IPS-11a (cell line): ENCODE results near the gene PIEZO2.

Source experiments
- H3K4me3 ChIP-seq: one replicate; pipeline ENCODE4 v1.5.1; 2013; ENCODE audit warnings: low read depth, low read length, control low read depth

Gene PIEZO2

DNA sequence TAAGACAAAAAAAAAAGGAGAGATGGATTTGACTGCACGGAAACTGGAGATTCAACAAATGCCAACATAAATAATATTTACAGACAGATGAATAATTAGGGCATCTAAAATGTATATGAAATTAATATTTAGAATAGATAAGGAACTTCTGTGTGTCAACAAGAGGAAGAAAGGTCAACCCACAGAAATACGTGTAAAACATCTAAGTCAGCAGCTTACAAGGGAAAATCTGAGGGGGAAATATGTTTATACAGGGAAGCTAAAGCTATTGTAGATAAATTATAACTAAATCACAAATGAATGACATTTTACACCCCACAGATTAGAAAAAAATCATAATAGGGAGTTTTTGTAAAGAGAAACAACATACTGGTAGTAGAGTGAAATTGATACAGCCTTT is 159.9 kb downstream of the PIEZO2 start:
- no peak overlapping the region for H3K4me3 ChIP-seq

DNA sequence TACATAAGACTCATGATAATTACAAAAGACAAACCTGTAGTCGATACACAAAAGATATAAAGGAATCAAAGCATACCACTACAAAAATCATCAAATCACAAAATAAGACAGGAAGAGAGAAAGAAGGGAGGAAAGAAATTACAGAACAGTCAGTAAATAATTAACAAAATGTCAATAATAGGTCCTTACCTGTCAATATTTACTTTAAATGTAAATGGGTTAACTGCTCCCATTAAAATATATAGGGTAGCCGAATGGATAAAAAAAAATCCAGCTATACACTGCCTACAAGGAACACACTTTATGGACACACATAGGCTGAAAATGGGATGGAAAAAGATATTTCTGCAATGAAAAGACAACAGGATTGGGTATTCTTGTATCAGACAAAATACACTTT is 163.7 kb downstream of the PIEZO2 start:
- no peak overlapping the region for H3K4me3 ChIP-seq

DNA sequence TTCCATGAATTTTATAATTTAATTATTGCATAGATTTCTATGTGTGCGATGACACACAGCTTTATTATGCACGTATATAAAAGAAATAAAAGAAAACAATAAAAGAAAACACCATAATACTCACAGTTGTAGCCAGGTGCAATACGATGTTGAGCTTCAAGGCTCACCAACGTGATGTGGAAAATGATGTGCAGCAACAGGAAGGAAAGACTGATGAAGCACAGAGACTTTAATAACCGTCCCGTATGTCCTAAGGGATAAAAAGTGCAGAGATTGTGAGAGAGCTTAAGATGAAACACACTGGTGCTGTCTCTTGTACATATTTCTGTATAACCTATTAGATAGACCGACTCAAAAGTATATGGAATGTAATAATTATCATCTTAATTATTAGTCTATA is 170.0 kb downstream of the PIEZO2 start:
- H3K4me3 ChIP-seq: no peak overlapping the region

DNA sequence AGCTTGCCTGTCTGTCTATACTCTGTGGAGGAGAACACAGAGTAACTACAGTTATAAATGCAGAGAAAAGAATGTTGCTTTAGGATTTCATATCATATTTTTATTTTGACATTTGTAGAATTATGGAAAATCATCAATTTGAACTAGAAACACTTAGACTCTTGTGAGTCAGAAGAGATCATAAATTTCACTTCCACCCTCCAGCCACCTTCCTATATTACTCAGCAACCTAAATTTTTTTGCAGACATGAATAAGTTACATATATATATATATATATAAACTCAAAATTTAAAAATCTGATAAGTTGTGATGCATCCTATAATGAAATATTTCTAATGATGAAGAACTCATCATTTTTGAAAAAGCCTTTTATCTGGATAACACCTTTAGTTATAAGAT is 172.3 kb downstream of the PIEZO2 start:
- H3K4me3 ChIP-seq: no peak overlapping the region

DNA sequence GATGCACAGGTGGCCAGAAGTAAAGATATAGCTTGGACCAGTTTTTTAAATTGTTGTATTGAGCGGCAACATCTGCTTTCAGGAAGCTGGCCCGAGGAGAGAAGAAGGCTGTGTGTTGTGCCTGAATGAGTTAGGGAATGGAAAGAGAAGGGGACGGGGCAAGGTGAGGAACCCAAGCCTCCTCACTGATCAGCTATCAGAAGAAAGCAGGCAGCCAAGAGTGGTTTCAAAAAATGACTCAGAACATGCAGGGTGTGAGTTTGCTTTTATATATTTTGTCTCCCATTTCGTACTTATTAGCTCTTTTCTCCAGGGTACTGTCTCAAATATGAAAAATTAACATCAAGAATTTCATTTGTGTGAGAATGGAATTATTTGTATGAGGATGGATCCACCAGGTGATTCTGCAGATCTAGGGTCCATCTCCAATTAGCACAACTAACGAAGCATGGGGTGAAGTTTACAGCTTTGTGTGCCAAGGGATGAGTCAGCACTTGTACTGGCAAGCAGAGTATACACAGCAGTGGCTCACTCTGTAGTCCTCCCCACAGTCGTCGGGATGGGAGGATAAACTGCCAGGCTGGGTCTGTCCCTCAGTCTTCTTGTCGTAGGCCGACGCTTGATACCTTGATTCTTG is 175.7 kb downstream of the PIEZO2 start:
- H3K4me3 ChIP-seq: no peak overlapping the region

DNA sequence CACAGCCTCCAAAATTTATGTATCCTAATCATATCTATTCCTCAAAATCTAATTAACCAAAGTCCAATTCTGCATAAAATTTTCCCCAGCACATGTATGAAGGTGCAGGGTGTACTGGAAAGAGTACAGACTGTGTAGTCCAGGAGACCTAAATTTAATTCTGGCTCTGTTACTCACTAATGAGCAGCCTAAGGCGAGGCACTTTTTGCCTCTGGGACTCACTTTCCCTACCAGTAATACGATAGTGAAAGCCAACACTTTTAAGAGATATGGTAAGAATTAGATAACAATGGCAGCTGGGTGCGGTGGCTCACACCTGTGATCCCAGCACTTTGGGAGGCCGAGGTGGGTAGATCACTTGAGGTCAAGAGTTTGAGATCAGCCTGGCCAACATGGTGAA is 177.7 kb downstream of the PIEZO2 start:
- H3K4me3 ChIP-seq: no peak overlapping the region

DNA sequence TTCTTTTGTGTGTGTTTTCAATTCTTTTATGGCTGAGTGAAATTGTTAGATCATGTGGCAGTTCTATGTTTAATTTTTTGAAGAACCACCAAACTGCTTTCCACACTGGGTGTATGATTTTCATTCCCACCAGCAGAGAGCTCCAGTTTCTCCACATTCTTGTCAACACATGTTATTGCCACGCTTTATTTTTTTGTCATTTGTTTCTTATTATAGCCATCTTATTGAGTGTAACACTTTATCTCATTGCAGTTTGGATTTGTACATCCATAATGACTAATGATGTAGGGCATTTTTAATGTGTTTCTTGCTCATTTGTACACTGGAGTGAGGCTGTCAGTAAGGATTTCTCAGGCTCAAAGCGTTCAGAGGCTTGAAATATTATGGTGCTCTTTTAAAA is 184.2 kb downstream of the PIEZO2 start:
- H3K4me3 ChIP-seq: no peak overlapping the region

DNA sequence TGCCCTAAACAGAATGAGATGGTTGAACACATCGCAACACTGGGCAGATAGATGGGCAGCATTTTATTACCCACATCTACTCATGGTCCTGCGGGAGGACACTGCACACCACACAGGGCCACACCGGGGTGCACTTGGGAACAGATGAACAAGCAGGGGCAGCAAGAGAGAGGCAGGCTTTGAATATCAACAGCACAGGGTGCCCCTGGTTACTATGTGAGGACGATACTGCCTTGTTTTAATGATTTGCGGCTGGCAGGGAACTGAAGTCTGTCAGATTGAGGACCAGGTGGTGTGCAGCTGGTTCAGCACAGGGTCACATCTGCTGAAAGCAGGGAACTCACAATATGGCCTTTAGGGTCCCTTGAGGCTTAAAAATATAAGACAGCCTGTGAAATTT is 195.7 kb downstream of the PIEZO2 start:
- no peak overlapping the region for H3K4me3 ChIP-seq

DNA sequence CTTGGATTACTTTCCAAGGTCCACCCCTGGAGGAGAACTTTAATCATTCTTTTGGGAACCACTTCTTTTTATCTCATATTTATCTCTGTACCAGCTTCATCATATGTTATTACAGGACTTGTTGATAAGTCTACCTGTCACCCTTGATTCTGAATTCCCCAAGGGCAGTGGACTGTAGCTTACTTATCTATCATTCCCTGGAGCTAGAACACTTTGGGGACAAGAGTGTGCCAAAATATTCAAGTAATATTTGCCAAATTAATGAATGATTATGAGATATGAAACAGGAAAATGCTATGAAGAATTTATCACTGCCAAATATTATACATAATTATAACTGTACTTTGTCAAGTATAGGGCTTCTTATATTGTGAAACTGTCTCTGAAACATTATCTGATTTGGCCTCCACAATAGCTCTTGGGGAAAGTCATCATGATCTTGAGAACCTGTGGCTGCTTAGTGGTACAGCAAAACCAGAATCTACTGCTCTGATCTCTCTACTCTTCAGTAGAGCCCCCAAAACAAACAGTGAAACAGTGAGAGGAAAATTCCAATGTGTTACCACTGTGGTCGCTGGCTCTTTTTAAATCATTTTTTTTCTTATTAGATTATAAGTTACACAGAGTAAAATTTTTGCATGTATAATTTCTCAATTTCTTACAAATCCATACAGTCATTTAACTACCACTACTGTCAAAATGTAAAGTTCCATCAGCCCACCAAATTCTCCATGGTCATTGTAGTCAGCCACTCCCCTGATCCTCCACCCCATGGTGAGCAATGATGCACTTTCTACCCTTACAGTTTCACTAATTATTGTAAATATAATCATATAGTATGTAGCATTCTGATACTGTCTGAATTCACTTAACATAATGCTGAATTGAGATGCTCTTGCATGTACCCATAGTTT is 197.5 kb downstream of the PIEZO2 start:
- H3K4me3 ChIP-seq: no peak overlapping the region

DNA sequence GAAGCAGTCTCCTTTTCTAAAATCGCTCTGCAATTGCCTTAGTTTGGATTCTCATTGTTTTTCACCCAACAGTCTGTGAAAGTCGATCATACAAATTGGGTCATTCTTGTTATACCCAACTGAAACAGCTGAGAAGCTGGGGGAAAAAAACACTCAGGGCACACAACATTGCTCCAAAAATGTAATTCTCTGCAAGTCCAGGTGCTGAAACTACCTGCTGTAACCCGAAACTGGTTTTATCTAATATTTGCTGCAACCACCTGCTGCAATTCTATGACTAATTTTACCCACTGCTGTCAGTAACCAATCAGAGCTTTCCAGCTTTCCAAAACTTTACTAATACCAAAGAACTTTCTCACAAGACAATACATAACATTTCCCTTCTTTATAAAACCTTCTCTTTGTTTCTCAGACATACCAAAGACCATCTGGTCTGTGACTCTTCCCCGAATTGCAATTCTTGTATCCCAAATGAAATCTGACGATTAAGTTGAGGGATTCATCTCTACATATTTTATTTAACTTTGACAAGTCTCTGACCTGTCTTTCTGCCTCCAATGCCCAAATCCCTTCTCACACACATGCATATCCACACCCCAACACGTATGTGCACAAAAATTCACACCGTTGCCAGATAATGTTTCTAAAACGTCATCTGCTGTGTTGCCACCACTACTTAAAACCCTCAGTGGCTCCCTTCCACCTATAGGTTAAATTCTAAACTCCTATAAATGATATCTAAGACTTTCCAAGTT is 198.3 kb downstream of the PIEZO2 start:
- no peak overlapping the region for H3K4me3 ChIP-seq

DNA sequence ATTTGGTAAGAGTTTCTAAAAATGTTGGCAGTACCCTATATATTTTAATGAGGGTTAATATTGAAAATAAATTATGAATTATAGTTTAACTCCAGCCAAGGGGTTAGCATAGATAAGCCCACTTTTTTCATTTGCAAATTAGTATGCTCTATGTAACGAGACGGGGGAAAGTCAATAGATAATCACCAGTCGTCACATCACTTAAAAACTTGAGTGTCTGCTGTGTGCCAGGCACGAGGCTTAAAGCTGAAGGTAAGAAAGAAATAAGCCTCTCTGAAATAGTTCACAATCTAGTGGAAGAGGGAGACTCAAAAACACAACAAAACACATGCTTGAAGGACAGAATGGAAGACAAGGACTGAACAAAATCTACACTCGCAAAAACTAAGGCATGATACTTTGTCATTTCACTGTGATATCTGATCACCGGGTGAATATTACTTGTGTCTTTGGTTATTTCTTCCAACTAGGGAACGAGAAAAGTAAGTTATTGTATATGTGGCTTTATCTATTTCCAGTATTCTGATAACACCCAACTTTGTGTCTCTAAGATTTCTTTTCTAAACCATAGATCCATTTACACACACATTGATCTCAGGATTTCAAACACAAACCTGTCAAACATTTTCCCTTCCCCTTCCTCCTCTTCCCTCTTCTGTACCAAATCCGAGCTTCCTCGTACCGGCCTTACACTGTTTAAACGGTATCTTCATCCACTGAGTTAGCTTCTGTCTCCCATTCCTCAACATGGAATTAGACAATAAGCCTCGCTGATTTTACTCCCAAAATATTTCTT is 199.1 kb downstream of the PIEZO2 start:
- H3K4me3 ChIP-seq: no peak overlapping the region

DNA sequence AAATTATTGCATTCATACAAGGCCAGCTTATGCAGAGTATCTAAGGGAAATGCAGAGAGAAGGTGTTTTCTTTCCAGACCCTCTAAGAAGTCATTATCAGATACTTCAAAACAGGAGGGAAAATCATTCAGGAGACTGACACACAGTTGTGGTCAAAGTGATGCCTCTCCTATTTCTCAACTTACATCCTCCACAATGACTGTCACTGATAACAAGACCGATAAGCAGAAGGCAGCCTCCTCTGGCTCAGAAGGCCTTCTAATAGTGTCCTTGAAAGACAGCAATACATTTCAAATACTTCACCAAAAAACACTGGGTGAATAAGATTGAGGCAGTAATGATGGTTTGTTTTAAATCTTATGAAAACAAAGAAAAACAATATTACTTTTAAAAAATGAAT is 199.7 kb downstream of the PIEZO2 start:
- no peak overlapping the region for H3K4me3 ChIP-seq

DNA sequence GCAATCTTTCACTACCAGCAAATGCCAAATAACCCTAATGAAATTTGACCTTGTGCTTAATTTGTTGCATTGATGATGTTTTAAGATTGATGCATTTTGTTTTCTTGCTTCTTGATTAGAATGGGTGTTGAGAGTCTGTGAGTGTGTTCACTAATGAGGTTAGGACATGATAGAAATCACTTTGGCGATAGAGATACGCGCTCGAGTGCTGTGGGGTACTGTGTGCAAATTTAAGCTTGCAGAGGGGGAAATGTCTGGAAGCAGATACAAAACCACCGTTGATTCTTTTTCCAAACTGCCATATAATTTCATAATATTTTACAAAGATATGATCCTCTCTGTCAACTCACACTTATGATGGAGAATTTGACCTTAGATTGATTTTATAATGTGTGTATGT is 200.9 kb downstream of the PIEZO2 start:
- no peak overlapping the region for H3K4me3 ChIP-seq

DNA sequence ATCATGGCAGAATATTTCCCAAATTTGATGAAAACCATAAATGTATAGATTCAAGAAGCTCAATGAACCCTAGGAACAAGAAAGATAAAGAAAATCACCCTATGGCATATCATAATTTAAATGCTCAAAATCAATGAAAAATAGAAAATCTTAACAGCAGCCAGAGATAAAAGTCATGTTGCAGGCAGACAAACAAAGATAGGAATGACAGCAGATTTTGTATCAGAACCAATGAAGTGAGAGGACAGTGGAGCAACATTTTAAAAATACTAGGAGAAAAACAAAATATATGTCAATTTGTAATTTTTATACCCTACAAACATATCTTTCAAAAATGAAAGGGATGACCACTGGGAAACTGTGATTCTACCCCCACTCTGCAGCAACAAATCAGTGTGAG is 203.3 kb downstream of the PIEZO2 start:
- H3K4me3 ChIP-seq: no peak overlapping the region

DNA sequence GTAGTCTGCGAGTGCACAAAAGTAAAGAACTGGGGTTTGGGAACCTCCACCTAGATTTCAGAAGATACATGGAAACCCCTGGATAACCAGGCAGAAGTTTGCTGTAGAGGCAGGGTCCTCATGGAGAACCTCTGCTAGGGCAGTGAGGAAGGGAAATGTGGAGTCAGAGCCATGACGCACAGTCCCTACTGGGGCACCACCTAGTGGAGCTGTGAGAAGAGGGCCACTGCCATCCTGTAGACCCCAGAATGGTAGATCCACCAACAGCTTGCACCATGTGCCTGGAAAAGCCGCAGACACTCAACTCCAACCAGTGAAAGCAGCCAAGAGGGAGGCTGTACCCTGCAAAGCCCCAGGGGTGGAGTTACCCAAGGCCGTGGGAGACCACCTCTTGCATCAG is 206.4 kb downstream of the PIEZO2 start:
- no peak overlapping the region for H3K4me3 ChIP-seq

DNA sequence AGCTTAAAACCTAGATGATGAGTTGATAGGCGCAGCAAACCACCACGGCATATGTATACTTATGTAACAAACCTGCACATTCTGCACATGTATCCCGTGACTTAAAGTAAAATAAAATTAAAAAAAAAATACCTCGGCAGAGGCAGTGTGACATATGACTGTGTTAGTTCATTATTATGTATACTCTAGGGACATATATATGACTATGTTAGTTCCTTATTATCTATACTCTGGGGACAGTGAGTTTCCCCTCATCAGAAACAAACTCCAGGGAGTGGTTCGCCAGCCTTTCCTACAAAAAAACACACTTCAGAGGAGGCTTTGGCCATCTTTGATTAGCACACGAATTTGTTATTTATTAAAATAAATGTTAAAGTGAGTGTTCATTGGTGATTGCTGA is 209.5 kb downstream of the PIEZO2 start:
- no peak overlapping the region for H3K4me3 ChIP-seq

DNA sequence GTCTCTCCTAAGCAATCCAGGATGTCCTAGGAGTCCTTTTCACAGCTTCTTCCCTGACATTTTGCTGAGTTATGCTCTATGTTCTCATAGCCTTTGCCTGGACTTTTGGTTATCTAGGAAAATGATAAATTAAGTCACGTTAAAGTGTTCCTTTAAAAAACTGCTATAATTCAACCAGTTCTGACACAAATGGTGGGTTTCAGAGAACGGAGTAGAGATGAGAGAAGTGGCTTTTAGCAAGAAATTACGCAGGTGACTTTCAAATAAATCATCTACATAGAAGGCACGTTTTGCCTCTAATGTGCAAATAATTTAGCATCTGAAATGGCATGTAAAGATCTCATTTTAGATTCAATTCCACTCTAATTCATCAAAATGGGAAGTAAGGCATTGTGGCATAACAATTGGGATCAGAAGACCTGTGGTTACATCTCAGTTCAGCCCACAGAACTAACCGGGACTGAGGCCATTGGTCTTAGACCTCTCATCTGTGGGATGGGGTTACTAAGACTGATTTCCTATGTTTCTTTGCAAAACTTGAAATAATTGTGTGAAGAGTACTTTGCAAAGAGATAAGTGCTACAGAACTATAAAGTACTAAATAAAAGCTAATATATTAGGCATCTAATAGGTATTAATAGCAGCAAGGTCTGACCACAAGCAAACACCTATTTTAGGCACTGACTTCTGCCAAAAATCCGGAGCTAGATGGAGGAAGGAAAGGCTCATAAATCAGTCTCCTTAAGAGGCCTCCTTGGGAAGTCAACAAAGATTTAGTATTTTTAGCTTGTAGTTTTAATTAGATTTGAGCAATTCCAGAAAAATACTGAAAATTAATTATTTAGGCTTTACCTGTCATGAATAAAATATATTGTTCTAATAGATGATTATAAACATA is 211.4 kb downstream of the PIEZO2 start:
- H3K4me3 ChIP-seq: no peak overlapping the region

DNA sequence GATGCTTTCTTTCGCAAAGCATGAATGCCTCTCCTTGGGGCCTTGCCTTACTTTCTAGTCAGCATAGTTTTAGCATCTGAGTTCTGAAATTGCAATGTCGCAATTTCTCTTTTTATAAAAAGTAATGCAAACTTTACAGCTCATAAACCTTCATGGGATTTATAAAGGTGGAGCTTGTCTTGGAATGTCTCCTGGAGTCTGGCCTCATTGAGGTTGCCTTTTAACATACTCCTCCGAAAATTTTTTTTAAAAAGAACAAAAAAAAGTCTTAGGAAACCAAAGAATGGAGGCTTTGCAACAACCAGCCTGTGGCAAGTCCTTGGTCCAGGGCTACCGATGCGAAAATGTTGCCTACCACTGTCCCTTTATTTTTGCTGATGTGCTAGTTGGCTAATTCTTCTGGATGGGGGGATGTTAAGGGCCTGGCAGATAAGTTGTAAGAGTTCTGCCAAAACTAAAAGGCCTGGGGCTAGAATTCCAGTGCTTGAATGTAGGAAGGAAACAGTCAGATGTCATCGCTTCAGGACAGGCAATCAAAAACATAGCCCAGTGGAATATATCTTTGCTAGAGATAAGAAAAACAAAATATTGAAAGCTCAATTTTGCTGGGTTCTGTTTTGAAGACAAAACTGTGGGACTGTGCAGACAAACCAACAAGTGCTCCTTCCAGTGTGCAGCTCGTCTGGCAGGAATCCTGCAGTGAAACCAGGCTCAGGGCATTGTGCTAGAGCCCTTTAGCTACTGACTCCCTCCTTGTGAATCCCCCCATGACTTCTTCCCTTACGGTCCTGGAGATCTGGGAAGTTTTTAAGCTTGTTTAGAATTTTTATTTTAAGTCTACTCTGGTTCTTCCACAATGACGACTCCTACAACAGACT is 213.0 kb downstream of the PIEZO2 start:
- H3K4me3 ChIP-seq: no peak overlapping the region

DNA sequence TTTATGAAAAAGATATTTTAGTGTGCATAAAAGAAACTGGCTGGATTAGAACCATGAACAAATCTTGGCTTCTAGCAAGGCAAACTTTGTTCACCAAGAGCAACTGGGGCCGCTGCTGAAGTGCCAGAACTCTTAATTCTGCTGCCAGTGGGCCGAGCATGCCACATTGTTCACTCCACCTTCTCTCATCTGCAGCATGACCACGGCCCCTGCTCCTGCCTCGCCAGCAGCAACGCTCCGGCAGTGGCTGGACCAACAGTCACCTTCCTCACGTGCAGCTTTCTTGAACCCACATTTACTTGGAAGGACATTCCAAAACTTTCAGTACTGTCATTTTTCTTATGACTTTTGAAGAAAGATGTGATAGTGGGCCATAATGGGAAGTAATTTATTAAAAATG is 213.8 kb downstream of the PIEZO2 start:
- no peak overlapping the region for H3K4me3 ChIP-seq
